DMS53 treated with DMSO at 0.1 percent for 48 hours (cell line): Measurements from ENCODE around the gene RBMS1.

Experiments
- DNase-seq: peaks from one replicate; lab custom pipeline; 2025; ENCODE audit not compliant: unreplicated experiment; lab: John Stamatoyannopoulos, UW

RBMS1 gene, protein sequence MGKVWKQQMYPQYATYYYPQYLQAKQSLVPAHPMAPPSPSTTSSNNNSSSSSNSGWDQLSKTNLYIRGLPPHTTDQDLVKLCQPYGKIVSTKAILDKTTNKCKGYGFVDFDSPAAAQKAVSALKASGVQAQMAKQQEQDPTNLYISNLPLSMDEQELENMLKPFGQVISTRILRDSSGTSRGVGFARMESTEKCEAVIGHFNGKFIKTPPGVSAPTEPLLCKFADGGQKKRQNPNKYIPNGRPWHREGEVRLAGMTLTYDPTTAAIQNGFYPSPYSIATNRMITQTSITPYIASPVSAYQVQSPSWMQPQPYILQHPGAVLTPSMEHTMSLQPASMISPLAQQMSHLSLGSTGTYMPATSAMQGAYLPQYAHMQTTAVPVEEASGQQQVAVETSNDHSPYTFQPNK

GRCh38 chr2:160493227-160494028 is at the start of gene RBMS1:
Gene RBMS1 (minus strand): TSS chr2:160493807. CDS start chr2:160493363, 444 bp downstream.
- peak; percentile 51 for DNase-seq

- DNase-seq: no peak
Observed at GRCh38 chr2:160541745-160542144, 48.1 kb upstream of the RBMS1 start.

GRCh38 chr2:160538559-160539355 is 45.1 kb upstream of the RBMS1 start:
- peak; percentile 92 for DNase-seq

DNA sequence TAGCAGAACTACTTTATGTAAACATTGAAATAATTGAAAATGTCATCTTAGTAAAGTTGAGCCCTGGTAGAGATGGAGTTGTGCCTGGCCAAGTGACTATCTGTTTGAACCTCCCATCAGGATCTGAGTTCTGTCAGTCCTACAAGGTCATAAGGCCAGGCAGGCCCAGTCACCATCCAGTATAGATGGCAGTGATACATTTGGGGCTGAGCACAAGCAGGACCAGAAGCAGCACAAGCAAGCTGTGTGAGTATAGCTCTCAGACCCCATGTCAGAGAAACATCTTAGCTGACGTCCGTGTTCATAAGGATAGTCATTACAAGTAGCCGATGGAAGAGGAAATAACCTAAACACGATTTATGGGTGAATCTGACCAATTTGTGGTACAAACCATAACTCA is 44.5 kb upstream of the RBMS1 start:
- no peak for DNase-seq

DNA sequence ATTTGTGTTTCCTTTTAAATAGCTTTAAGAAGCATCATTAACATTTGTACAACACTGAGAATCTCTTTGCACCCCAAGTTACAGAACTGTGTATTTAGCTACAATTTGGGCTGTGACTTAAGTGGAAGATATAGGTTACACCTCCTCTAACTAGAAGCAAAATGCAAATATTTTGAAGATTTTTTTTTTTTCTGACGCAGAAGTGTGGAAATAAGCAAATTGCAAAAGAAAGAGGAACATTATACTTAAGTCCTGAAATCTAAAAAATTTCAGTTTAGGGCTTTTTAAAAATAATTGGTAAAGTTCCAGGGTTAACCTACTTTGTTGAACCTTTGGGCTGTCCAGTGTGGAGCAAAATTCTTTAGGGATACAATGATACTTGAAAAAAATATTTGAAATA is 41.4 kb upstream of the RBMS1 start:
- no peak for DNase-seq

DNA sequence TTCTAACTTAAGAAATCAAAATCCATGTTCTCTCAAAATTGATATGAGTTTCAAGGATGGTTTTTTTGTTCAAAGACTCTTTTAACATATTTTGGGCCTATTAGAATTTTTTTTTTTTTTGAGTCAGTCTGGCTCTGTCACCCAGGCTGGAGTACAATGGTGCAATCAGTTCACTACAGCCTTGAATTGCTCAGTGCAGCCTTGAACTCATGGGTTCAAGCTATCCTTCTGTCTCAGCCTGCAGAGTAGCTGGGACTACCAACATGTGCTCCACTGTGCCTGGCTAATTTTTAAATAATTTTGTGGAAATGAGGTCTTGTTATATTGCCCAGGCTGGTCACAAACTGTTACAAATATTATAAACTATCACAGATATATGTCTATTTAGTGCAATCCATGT is 40.6 kb upstream of the RBMS1 start:
- no peak for DNase-seq

DNA sequence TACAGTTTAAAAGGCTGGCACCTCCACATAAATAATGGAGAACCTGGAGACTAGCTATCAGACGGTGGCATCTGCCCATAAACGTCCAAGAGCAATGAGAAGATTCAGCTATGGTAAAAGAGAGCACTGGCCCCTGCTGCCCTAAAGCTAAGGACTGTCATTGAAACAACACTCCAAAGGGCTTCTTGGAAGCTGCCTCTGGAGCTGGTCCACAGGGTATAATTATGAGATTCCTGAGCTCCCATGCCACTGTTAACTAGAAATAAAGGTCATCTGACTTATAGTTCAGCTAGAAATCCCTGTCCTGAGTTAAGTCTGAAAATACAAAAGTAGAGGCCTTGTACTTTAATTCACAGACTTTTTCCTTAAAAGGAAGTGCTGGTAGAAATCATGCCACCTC is 39.9 kb upstream of the RBMS1 start:
- DNase-seq: no peak

- DNase-seq: no peak
Observed at GRCh38 chr2:160532388-160532787, 38.8 kb upstream of the RBMS1 start.

DNA sequence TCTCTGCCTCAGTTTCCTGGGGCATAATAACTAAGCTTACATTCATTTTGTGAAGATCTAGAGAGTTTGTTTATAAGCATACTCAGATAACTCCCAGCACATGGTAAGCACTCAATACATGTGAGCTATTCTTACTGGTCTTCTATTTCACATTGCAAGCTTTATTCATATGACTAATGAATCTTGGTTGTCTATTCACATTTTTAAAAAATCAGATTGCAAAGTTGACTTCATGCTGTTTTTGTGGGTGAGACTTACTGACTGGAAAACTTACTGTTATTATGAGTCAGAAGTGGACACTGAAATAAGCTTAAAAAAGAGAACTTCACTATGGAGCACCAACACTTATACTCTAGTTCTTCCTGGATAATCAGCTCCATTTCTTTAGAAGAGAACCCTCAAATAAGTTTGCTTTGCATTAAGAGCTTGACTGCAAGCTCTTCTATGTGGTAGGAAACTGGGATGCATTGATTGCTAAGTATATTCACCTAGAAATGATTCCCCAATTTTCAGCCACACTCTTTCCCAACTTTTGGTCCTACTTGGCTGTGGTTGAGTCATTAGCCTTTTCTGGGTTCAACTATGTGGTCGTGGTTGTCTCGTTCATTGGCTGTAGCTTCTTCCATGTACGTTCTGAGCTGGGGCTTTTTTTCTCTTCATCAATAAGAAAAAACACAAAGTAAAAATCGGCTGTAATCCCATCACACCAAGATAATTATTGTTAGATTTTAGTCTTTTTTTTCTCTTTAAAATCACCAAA is 29.5 kb upstream of the RBMS1 start:
- DNase-seq: no peak

GRCh38 chr2:160517731-160518130 is 24.1 kb upstream of the RBMS1 start:
- no peak for DNase-seq

- no peak for DNase-seq
Observed at GRCh38 chr2:160516547-160517365, 23.1 kb upstream of the RBMS1 start.

DNA sequence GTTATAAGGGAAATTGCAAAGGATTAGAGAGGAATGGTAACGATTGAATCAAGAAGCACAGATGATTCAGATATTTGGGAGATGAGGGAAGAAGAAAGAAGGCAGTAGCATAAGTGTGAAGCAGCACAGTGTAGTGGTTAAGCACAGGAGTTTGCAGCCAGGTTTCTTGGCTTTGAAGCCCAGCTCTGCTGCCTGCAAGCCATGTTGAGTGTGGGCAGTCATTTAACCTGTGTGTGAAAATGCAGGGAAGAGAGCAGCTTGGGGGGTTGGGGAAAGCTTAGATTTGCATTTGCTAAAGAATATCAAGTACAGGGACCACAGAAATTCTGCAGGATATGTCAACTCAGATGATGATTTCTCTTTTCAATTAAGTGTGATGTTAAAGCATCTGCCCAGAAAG is 21.5 kb upstream of the RBMS1 start:
- no peak for DNase-seq

DNA sequence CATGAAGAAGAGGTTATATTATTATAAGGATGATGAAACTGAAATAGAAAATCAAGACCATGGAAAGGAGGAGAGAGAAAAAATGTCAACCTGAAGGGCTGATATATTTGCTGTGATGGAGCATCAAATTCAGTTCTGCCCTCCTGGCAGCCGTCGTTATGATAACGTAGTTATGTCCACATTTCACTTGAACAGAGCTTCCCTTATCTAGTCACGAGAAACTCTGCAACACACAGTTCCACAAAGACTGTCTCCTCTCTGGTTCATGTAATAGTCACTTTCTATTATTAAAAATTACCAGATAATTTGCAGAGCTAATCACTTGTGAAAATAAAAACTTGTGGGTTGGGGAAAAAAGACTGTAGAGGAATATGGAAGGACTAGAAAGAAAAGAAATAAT is 19.5 kb upstream of the RBMS1 start:
- no peak for DNase-seq

DNA sequence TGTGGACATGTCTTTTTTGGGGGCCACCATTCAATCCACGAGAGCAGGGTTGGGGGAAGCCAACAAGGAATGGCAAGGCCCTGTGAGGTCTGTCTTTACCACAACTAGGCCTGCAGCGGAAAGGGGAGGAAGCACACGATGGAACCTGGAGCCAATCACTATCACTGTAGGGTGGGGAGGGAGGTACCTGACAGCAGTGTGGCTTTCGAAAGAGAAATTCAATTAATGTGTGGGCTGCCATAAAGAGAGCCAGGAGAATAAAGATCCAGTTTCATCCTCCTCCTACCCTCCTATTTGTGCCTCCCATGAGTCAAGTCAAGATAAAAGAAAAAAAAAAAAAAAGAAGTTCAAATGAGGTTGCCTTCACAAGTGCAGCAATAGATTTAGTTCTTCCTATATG is 18.9 kb upstream of the RBMS1 start:
- no peak for DNase-seq

DNA sequence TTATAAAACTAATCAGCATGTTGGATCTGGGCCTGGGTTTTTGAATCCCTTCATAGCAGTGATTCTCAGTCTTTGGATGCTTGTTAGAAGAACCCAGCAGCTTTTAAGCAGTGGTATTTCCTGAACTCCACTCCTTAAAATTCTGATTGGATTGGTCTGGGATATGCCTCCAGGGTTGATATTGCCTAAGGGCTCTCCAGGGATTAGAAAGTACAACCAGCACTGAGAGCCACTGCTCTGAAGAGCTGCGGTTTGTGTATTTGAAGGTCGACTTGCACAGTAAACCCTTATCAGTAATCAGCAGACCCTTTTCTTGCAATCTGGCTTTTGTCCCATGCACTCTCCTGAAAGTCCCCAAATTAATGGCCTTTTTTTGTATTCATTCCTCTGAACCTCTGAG is 17.0 kb upstream of the RBMS1 start:
- DNase-seq: no peak

- no peak for DNase-seq
Observed at GRCh38 chr2:160509016-160509415, 15.4 kb upstream of the RBMS1 start.

GRCh38 chr2:160507464-160507863 is 13.9 kb upstream of the RBMS1 start:
- DNase-seq: no peak

GRCh38 chr2:160507046-160507407 is 13.4 kb upstream of the RBMS1 start:
- DNase-seq: no peak

GRCh38 chr2:160506371-160507045 is 12.9 kb upstream of the RBMS1 start:
- no peak for DNase-seq
